HG03575 (cell line): Measurements from ENCODE around the gene TMEM45B.
"Not testable (repeated sequence)": the region's sequence is repeated elsewhere in the genome, so short reads cannot be mapped to it uniquely, and the experiment has no call there.

ENCODE experiments used
- ATAC-seq: cut with Tn5 transposase; IDR thresholded peaks from one replicate; pipeline ENCODE4 v1.9.1; 2021; ENCODE audit not compliant: unreplicated experiment, insufficient number of reproducible peaks, low FRiP score; ENCODE audit errors: extremely low read depth

TMEM45B gene

GRCh38 chr11:129846508-129847335, 31.1 kb downstream of the TMEM45B start:
- ATAC-seq, result no peak

GRCh38 chr11:129847361-129847760, 31.7 kb downstream of the TMEM45B start:
- ATAC-seq, result not testable (repeated sequence)

- no peak for ATAC-seq
Observed at GRCh38 chr11:129849447-129850130, 33.9 kb downstream of the TMEM45B start.

GRCh38 chr11:129852125-129852740, 36.6 kb downstream of the TMEM45B start:
- ATAC-seq, result no peak

GRCh38 chr11:129853518-129854231, 38.0 kb downstream of the TMEM45B start:
- ATAC-seq, result no peak

- no peak for ATAC-seq
Observed at GRCh38 chr11:129854232-129854805, 38.7 kb downstream of the TMEM45B start.

- ATAC-seq, result no peak
Observed at GRCh38 chr11:129855086-129855485, 39.4 kb downstream of the TMEM45B start.

GRCh38 chr11:129856036-129856435, 40.4 kb downstream of the TMEM45B start:
- no peak for ATAC-seq

- ATAC-seq, result no peak
Observed at GRCh38 chr11:129861702-129862522, 46.3 kb downstream of the TMEM45B start.

- ATAC-seq, result no peak
Observed at GRCh38 chr11:129864811-129865210, 49.2 kb downstream of the TMEM45B start.

GRCh38 chr11:129865701-129866100, 50.1 kb downstream of the TMEM45B start:
- ATAC-seq, result no peak

- no peak for ATAC-seq
Observed at GRCh38 chr11:129866311-129866710, 50.7 kb downstream of the TMEM45B start.

- not testable (repeated sequence) for ATAC-seq
Observed at GRCh38 chr11:129868626-129869025, 53.0 kb downstream of the TMEM45B start.

GRCh38 chr11:129871914-129872313, 56.3 kb downstream of the TMEM45B start:
- ATAC-seq, result no peak

- no peak for ATAC-seq
Observed at GRCh38 chr11:129880311-129880710, 64.7 kb downstream of the TMEM45B start.

- ATAC-seq, result no peak
Observed at GRCh38 chr11:129881570-129882170, 66.0 kb downstream of the TMEM45B start.

GRCh38 chr11:129884581-129884980, 68.9 kb downstream of the TMEM45B start:
- ATAC-seq, result no peak

- no peak for ATAC-seq
Observed at GRCh38 chr11:129885381-129885780, 69.7 kb downstream of the TMEM45B start.
